Large intestine (tissue), 12 donors: ENCODE results near the gene ALDH1L2. TPM values are rescaled to one million over a fixed set of nuclear protein-coding genes. Genes with fewer than 3 reads are reported as not detected.
A peak's percentile ranks its signal among the peaks of the same experiment; 100 is the strongest.

ENCODE experiments used
- DNase-seq, 2 donors: peaks; one replicate each; pipeline versions ENCODE4 v3.0.0 to v3.0.0-alpha.2; 2013
- H3K27ac ChIP-seq: one replicate; pipeline ENCODE4 v1.5.1; 2013; ENCODE audit warnings: low read length
- H3K27me3 ChIP-seq: 2 replicates; pipeline ENCODE4 v1.6.1; 2013; ENCODE audit warnings: low read length; ENCODE audit not compliant: control insufficient read depth, insufficient read depth
- H3K36me3 ChIP-seq: 2 replicates; pipeline ENCODE4 v1.6.1; 2013; ENCODE audit warnings: low read length; ENCODE audit not compliant: control insufficient read depth, insufficient read depth
- H3K4me1 ChIP-seq: one replicate; pipeline ENCODE4 v1.6.1; 2013; ENCODE audit warnings: low read length; ENCODE audit not compliant: control insufficient read depth, insufficient read depth
- H3K4me3 ChIP-seq: one replicate; pipeline ENCODE4 v1.5.1; 2013; ENCODE audit warnings: low read length
- H3K9me3 ChIP-seq: one replicate; pipeline ENCODE4 v1.6.1; 2013; ENCODE audit warnings: mild to moderate bottlenecking, low read depth, low read length, moderate library complexity; ENCODE audit not compliant: control insufficient read depth
- WGBS: methylation state at CpG from one replicate; pipeline ENCODE4 v1.1.5; 2013; ENCODE audit warnings: low lambda C conversion rate; ENCODE audit not compliant: insufficient coverage; 5-methylcytosine and 5-hydroxymethylcytosine counted together
- long read RNA-seq, 11 donors: transcript quantifications; one replicate each; lab custom pipeline, GENCODE V29; 2026
- polyA plus RNA-seq: library from polyadenylated mRNA; unstranded; fragments of 120-200 nt; gene quantifications from one replicate; pipeline ENCODE4 v1.2.1, GENCODE V29; 2013

The ALDH1L2 gene
- polyA plus RNA-seq, result 1.6 TPM
- long read RNA-seq, donor 1, result 0 reads
- long read RNA-seq, donor 2, result 0 reads
- long read RNA-seq, donor 3, result 0 reads
- long read RNA-seq, donor 4, result 0 reads
- long read RNA-seq, donor 5, result 0 reads
- long read RNA-seq, donor 6, partial matches to known transcripts, result 0 of 1 reads
- long read RNA-seq, donor 6, other reads (novel, unspliced or antisense), result 0 of 1 reads
- long read RNA-seq, donor 7, result 0 reads
- long read RNA-seq, donor 8, result 0 reads
- long read RNA-seq, donor 9, result 0 reads
- long read RNA-seq, donor 10, result 0 reads
- long read RNA-seq, donor 11, result 0 reads

GRCh38 chr12:105084251-105085250, at the start of gene ALDH1L2:
Gene ALDH1L2 (minus strand): TSS chr12:105084458. CDS start chr12:105084436, 22 bp downstream.
- peaks cover 3% of the 10 kb centered on the region for H3K9me3 ChIP-seq
- peak within 1 kb of the TSS; percentile 33 for H3K4me3 ChIP-seq
- no peaks in the 10 kb centered on the region for H3K36me3 ChIP-seq
- WGBS, result no CpG with 5 or more reads among the region's 75 CpGs
- peaks cover 26% of the 10 kb centered on the region for H3K27me3 ChIP-seq
- H3K27ac ChIP-seq, result no peak within 1 kb of the TSS
- peak; percentile 18 to 42 for DNase-seq
- peaks cover 4% of the 10 kb centered on the region for H3K4me1 ChIP-seq

DNA sequence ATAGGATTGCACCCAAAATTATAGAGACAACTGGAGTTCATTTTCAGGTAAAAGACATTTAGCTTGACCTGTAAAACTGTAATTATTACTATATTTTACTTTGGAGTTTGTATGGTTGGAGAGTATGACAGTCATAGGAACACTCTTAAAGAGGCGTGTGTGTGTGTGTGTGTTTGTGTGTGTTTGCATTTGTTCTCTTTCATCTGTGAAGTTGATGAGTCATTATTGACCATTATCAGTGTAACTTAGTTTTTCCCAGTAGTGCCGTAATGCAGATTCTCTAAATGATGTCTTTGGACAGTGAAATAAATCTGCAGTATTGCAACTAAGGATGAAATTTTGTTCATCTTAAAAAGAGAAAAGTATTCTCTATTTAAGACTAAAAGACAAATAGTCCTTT, 36.3 kb upstream of the ALDH1L2 start:
- no peak for DNase-seq
- Histone ChIP-seq H3K27me3 (no peaks in the 10 kb centered on the region), H3K4me3 (no peak overlapping the region), H3K4me1 (no peaks in the 10 kb centered on the region), H3K27ac (no peak overlapping the region), H3K9me3 (no peaks in the 10 kb centered on the region), H3K36me3 (peaks cover 63% of the 10 kb centered on the region)
- 100% methylated on average over 1 of the region's 2 CpGs for WGBS

- Histone ChIP-seq H3K4me1 (no peaks in the 10 kb centered on the region), H3K27me3 (no peaks in the 10 kb centered on the region), H3K27ac (no peak overlapping the region), H3K4me3 (no peak overlapping the region), H3K9me3 (no peaks in the 10 kb centered on the region), H3K36me3 (peaks cover 53% of the 10 kb centered on the region)
- no peak for DNase-seq
- 100% methylated on average over 1 of the region's 1 CpG for WGBS
These were observed 32.7 kb upstream of the ALDH1L2 start for GRCh38 chr12:105116969-105117368.

DNA sequence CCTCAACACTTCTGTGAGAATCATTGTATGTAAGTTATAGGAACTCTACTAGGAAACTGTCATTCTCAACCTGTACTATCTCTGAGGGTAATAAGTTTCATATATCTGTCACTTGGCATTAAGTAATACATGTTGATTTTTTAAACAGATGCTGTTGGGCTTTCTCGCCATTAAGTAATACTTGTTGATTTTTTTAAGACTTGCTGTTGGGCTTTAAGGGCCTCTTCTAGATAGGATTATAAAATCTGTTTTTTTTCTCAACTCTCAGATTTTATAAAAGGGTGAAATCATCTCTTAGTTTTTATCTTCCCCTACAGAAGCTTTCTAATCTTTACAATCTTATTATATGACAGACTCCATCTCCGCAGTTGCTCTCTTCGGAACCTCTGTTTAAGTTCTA, 28.8 kb upstream of the ALDH1L2 start:
- no peak for DNase-seq
- WGBS, result 100% methylated on average over 1 of the region's 3 CpGs
- no peaks in the 10 kb centered on the region for H3K27me3 ChIP-seq
- H3K9me3 ChIP-seq, result no peaks in the 10 kb centered on the region
- no peak overlapping the region for H3K27ac ChIP-seq
- H3K36me3 ChIP-seq, result peaks cover 33% of the 10 kb centered on the region
- H3K4me3 ChIP-seq, result no peak overlapping the region
- peaks cover 10% of the 10 kb centered on the region for H3K4me1 ChIP-seq

GRCh38 chr12:105110851-105111250, 26.6 kb upstream of the ALDH1L2 start:
- H3K4me1 ChIP-seq, result peaks cover 10% of the 10 kb centered on the region
- H3K4me3 ChIP-seq, result peak overlapping the region; percentile 100
- no peaks in the 10 kb centered on the region for H3K9me3 ChIP-seq
- peak overlapping the region; percentile 100 for H3K27ac ChIP-seq
- peak; percentile 12 to 61 for DNase-seq
- peaks cover 19% of the 10 kb centered on the region for H3K36me3 ChIP-seq
- 23% methylated on average over 2 of the region's 4 CpGs for WGBS
- no peaks in the 10 kb centered on the region for H3K27me3 ChIP-seq

DNA sequence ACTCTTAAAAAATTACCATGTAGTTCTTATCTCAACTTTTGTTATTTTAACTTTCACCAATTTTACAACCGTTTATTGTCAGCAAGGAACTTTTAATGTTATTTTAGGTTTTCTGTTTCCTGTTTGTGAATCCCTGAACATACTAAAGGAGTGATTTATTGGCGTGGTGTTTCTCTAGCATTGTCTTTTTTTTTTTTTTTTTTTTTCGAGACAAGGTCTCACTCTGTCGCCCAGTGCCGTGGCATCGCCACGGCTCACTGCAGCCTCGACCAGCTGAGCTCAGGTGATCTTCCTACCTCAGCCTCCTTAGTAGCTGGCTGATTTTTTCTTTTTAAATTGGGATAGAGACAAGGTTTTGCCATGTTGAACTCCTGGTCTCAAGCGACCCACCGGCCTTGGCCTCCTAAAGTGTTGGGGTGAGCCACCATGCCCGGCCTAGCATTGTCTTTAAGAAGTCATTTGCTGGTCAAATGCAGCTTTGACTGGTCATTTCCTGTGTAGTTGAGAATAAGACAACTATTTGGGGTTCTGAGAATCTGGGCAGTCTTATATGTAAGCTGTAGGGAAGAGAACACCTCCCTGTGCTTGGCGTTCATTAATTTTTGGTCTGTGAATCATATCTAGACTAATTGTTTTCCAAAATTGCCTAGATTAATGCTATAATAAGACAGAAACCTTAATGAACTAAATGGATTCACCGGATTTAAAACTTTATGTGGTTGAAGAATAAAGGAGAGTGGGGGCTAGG, 25.4 kb upstream of the ALDH1L2 start:
- DNase-seq, result peak in 1 of 2 donors; percentile 43
- Histone ChIP-seq H3K4me3 (peak overlapping the region; percentile 100), H3K9me3 (no peaks in the 10 kb centered on the region), H3K27me3 (no peaks in the 10 kb centered on the region), H3K4me1 (peaks cover 10% of the 10 kb centered on the region), H3K36me3 (peaks cover 13% of the 10 kb centered on the region), H3K27ac (peak overlapping the region; percentile 100)
- 0% methylated on average over 1 of the region's 13 CpGs for WGBS

GRCh38 chr12:105107494-105108371, 23.5 kb upstream of the ALDH1L2 start, which contains the start of gene WASHC4:
Gene WASHC4 (plus strand): TSS chr12:105107731. CDS start chr12:105107801, 70 bp downstream.
- H3K27me3 ChIP-seq, result no peaks in the 10 kb centered on the region
- WGBS, result no CpG with 5 or more reads among the region's 85 CpGs
- H3K4me3 ChIP-seq, result peak within 1 kb of the TSS; percentile 100
- peaks cover 6% of the 10 kb centered on the region for H3K36me3 ChIP-seq
- H3K4me1 ChIP-seq, result peaks cover 10% of the 10 kb centered on the region
- peak within 1 kb of the TSS; percentile 100 for H3K27ac ChIP-seq
- peak; percentile 95 to 97 for DNase-seq
- no peaks in the 10 kb centered on the region for H3K9me3 ChIP-seq

DNA sequence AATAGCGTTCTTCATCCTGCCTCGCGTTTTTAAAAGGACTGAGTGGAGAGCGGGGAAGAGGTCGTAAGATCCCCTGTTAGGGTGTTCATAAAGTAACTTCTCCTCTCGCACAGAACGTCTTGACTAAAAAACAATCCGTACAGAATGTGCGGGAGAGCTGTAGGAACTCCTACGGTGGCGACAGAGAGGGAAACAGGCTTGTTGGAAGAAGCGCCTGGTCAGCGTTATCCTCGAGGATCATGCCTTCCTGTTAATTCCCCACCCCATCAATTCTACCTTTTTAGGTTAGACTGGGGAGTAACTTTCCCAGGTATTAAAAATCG, 22.9 kb upstream of the ALDH1L2 start:
- Histone ChIP-seq H3K4me1 (peaks cover 10% of the 10 kb centered on the region), H3K27ac (peak overlapping the region; percentile 70), H3K27me3 (no peaks in the 10 kb centered on the region), H3K36me3 (peaks cover 2% of the 10 kb centered on the region), H3K9me3 (no peaks in the 10 kb centered on the region), H3K4me3 (peak overlapping the region; percentile 100)
- peak in 1 of 2 donors; percentile 27 for DNase-seq
- no CpG with 5 or more reads among the region's 15 CpGs for WGBS

GRCh38 chr12:105106621-105107020, 22.4 kb upstream of the ALDH1L2 start:
- H3K4me3 ChIP-seq, result peak overlapping the region; percentile 100
- no peaks in the 10 kb centered on the region for H3K9me3 ChIP-seq
- whole genome bisulfite sequencing, result 51% methylated on average over 2 of the region's 7 CpGs
- DNase-seq, result peak in 1 of 2 donors; percentile 18
- H3K27me3 ChIP-seq, result no peaks in the 10 kb centered on the region
- no peaks in the 10 kb centered on the region for H3K36me3 ChIP-seq
- H3K27ac ChIP-seq, result no peak overlapping the region
- peaks cover 10% of the 10 kb centered on the region for H3K4me1 ChIP-seq
